ENCODE data around the gene KRT83. TPM values are rescaled to one million over a fixed set of nuclear protein-coding genes. Genes with fewer than 3 reads are reported as not detected.
A peak's percentile ranks its signal among the peaks of the same experiment; 100 is the strongest.

KRT83 gene
- total RNA-seq, 6 experiments from 2014 or later = not detected

- Mint-ChIP-seq H3K4me1 (ENCODE audit: low read depth) (peaks cover 70% of the 10 kb centered on the region), H3K9me3 (no peaks in the 10 kb centered on the region), H3K27ac (peak overlapping the region; percentile 99), H3K36me3 (ENCODE audit: low read depth) (peaks cover 5% of the 10 kb centered on the region; the same call in 1 of the 2 replicates), H3K4me3 (peak overlapping the region; percentile 76), H3K27me3 (ENCODE audit: insufficient read depth) (peaks cover 5% of the 10 kb centered on the region)
- TF ChIP-seq CTCF (IDR thresholded peaks at IDR 0.05) = no peak
- DNase-seq = peak; percentile 14
Observed at GRCh38 chr12:52279422-52280318, 41.5 kb downstream of the KRT83 start.

- no peaks in the 10 kb centered on the region for H3K9me3 Mint-ChIP-seq
- H3K36me3 Mint-ChIP-seq (ENCODE audit: low read depth) = peaks cover 5% of the 10 kb centered on the region; the same call in 1 of the 2 replicates
- TF ChIP-seq CTCF (IDR thresholded peaks at IDR 0.05) = peak; percentile 98
- H3K4me1 Mint-ChIP-seq (ENCODE audit: low read depth) = peaks cover 61% of the 10 kb centered on the region
- H3K27ac Mint-ChIP-seq = peak overlapping the region; percentile 99
- peak; percentile 60 for DNase-seq
- peaks cover 3% of the 10 kb centered on the region for H3K27me3 Mint-ChIP-seq (ENCODE audit: insufficient read depth)
- H3K4me3 Mint-ChIP-seq = peak overlapping the region; percentile 76
Observed at GRCh38 chr12:52278575-52279421, 42.4 kb downstream of the KRT83 start.

GRCh38 chr12:52277486-52278245 lies 43.5 kb downstream of the KRT83 start:
- no peak for DNase-seq
- no peak for TF ChIP-seq CTCF (IDR thresholded peaks at IDR 0.05)
- H3K4me3 Mint-ChIP-seq = no peak overlapping the region; the same call in 1 of the 2 replicates
- peaks cover 55% of the 10 kb centered on the region for H3K4me1 Mint-ChIP-seq (ENCODE audit: low read depth)
- H3K9me3 Mint-ChIP-seq = no peaks in the 10 kb centered on the region
- peaks cover 3% of the 10 kb centered on the region for H3K27me3 Mint-ChIP-seq (ENCODE audit: insufficient read depth)
- H3K36me3 Mint-ChIP-seq (ENCODE audit: low read depth) = peaks cover 2% of the 10 kb centered on the region; the same call in 1 of the 2 replicates
- no peak overlapping the region for H3K27ac Mint-ChIP-seq

GRCh38 chr12:52275686-52276085 lies 45.5 kb downstream of the KRT83 start:
- no peak overlapping the region for H3K4me3 Mint-ChIP-seq
- no peak for TF ChIP-seq CTCF (IDR thresholded peaks at IDR 0.05)
- no peaks in the 10 kb centered on the region for H3K9me3 Mint-ChIP-seq
- H3K36me3 Mint-ChIP-seq (ENCODE audit: low read depth) = no peaks in the 10 kb centered on the region
- no peak overlapping the region for H3K27ac Mint-ChIP-seq
- no peak for DNase-seq
- peaks cover 40% of the 10 kb centered on the region for H3K4me1 Mint-ChIP-seq (ENCODE audit: low read depth)
- peaks cover 7% of the 10 kb centered on the region for H3K27me3 Mint-ChIP-seq (ENCODE audit: insufficient read depth)

- DNase-seq = no peak
- Mint-ChIP-seq H3K36me3 (ENCODE audit: low read depth) (no peaks in the 10 kb centered on the region), H3K4me3 (no peak within 1 kb of the TSS), H3K27me3 (ENCODE audit: insufficient read depth) (peaks cover 9% of the 10 kb centered on the region), H3K4me1 (ENCODE audit: low read depth) (peaks cover 30% of the 10 kb centered on the region), H3K9me3 (no peaks in the 10 kb centered on the region), H3K27ac (no peak within 1 kb of the TSS)
- TF ChIP-seq CTCF (IDR thresholded peaks at IDR 0.05) = no peak
Observed at GRCh38 chr12:52274521-52275120, 46.6 kb downstream of the KRT83 start, which contains the start of gene KRT86. Gene KRT86 (plus strand): TSS chr12:52274645. CDS start chr12:52301917, 27,272 bp downstream.
